Fibroblast of skin of left quadriceps (primary cell): Measurements from ENCODE around the gene CABP1.

Experiments
- DNase-seq, 2 experiments: peaks; one replicate each; pipeline ENCODE4 v3.0.0-alpha.2; 2013; ENCODE audit warnings: low read depth in 2 of 2

CABP1 gene

GRCh38 chr12:120631097-120631496 lies 9.3 kb upstream of the CABP1 start:
- DNase-seq = no peak

GRCh38 chr12:120640861-120641833 lies 721 bp downstream of the CABP1 start:
- DNase-seq = peak in 1 of 2 experiments; percentile 7

GRCh38 chr12:120642121-120642520 lies 1.7 kb downstream of the CABP1 start:
- no peak for DNase-seq

- DNase-seq = no peak
These were observed 2.4 kb downstream of the CABP1 start for GRCh38 chr12:120642826-120643225.

GRCh38 chr12:120643574-120643973 lies 3.1 kb downstream of the CABP1 start:
- no peak for DNase-seq

- DNase-seq = no peak
These were observed 5.6 kb downstream of the CABP1 start for GRCh38 chr12:120646044-120646443.

- DNase-seq = no peak
These were observed 6.9 kb downstream of the CABP1 start for GRCh38 chr12:120647375-120647755.

GRCh38 chr12:120649442-120650232 lies 9.2 kb downstream of the CABP1 start:
- no peak for DNase-seq

GRCh38 chr12:120650233-120650690 lies 9.8 kb downstream of the CABP1 start:
- DNase-seq = no peak

GRCh38 chr12:120651821-120652220 lies 11.4 kb downstream of the CABP1 start:
- DNase-seq = no peak

- no peak for DNase-seq
These were observed 12.4 kb downstream of the CABP1 start for GRCh38 chr12:120652656-120653435.

GRCh38 chr12:120653611-120654010 lies 13.2 kb downstream of the CABP1 start:
- DNase-seq = no peak

GRCh38 chr12:120654656-120655055 lies 14.2 kb downstream of the CABP1 start:
- DNase-seq = no peak

- no peak for DNase-seq
These were observed 15.6 kb downstream of the CABP1 start for GRCh38 chr12:120656008-120656407.

GRCh38 chr12:120658286-120659150 lies 18.1 kb downstream of the CABP1 start:
- no peak for DNase-seq

- DNase-seq = no peak
These were observed 18.7 kb downstream of the CABP1 start for GRCh38 chr12:120659151-120659525.

- no peak for DNase-seq
These were observed 21.0 kb downstream of the CABP1 start for GRCh38 chr12:120661432-120661831.

- no peak for DNase-seq
These were observed 22.5 kb downstream of the CABP1 start for GRCh38 chr12:120662879-120663278.

- no peak for DNase-seq
These were observed 23.3 kb downstream of the CABP1 start for GRCh38 chr12:120663741-120664140.

- DNase-seq = no peak
These were observed 26.4 kb downstream of the CABP1 start for GRCh38 chr12:120666571-120667390.
